Measurements from ENCODE around the gene PCP2.

Gene PCP2

GRCh38 chr19:7618771-7619510 lies 14.6 kb downstream of the PCP2 start:
- no peak for DNase-seq

- no peak for DNase-seq
Measured at GRCh38 chr19:7618348-7618747, 15.2 kb downstream of the PCP2 start.

GRCh38 chr19:7617735-7618134 lies 15.8 kb downstream of the PCP2 start:
- DNase-seq, result no peak

- DNase-seq, result no peak
Measured at GRCh38 chr19:7617172-7617571, 16.3 kb downstream of the PCP2 start.

- no peak for DNase-seq
Measured at GRCh38 chr19:7614859-7615741, 18.4 kb downstream of the PCP2 start.

GRCh38 chr19:7612282-7613274 lies 20.9 kb downstream of the PCP2 start:
- no peak for DNase-seq

- no peak for DNase-seq
Measured at GRCh38 chr19:7611541-7612279, 21.8 kb downstream of the PCP2 start.

- no peak for DNase-seq
Measured at GRCh38 chr19:7610491-7611240, 22.9 kb downstream of the PCP2 start.

- DNase-seq, result no peak
Measured at GRCh38 chr19:7607874-7608560, 25.5 kb downstream of the PCP2 start.

GRCh38 chr19:7607212-7607873 lies 26.2 kb downstream of the PCP2 start:
- no peak for DNase-seq

GRCh38 chr19:7606289-7606688 lies 27.2 kb downstream of the PCP2 start:
- no peak for DNase-seq

GRCh38 chr19:7605490-7606222 lies 27.9 kb downstream of the PCP2 start:
- no peak for DNase-seq

- DNase-seq, result no peak
Measured at GRCh38 chr19:7603919-7604318, 29.6 kb downstream of the PCP2 start.

GRCh38 chr19:7602935-7603497 lies 30.5 kb downstream of the PCP2 start:
- DNase-seq, result no peak

GRCh38 chr19:7602240-7602934 lies 31.1 kb downstream of the PCP2 start:
- no peak for DNase-seq

- no peak for DNase-seq
Measured at GRCh38 chr19:7600721-7601120, 32.8 kb downstream of the PCP2 start.

GRCh38 chr19:7598180-7598579 lies 35.3 kb downstream of the PCP2 start:
- DNase-seq, result no peak

- no peak for DNase-seq
Measured at GRCh38 chr19:7597689-7598088, 35.8 kb downstream of the PCP2 start.

Measured in NCI-H446 treated with DMSO at 0.1 percent for 48 hours (cell line).